H1 (cell line): ENCODE data around the gene WNT3A. TPM values are rescaled to one million over a fixed set of nuclear protein-coding genes. Genes with fewer than 3 reads are reported as not detected.

Source experiments
- CTCF ChIA-PET: fragments of 300-600 bp; sonication (Branson Sonifier 250); formaldehyde crosslinking; loops from one replicate; lab custom pipeline; 2021; ENCODE audit not compliant: partially characterized antibody; lab: Charles Lee
- POLR2A ChIA-PET: fragments of 300-600 bp; sonication (Branson Sonifier 250); formaldehyde crosslinking; loops from one replicate; lab custom pipeline; 2021; ENCODE audit warnings: inconsistent platforms; ENCODE audit not compliant: partially characterized antibody; lab: Charles Lee
- DNase-seq, 2 experiments: peaks; one replicate each; pipeline versions ENCODE4 v3.0.0 to v3.0.0-alpha.2; 2010 to 2022; ENCODE audit warnings: low spot score in 2 of 2, low read depth in 1 of 2, mixed read lengths in 1 of 2
- FAIRE-seq: peaks from 2 replicates; lab custom pipeline; 2011; peaks lifted over from hg19 to GRCh38; lab: Jason Lieb, UNC
- H2AFZ ChIP-seq: 2 replicates; pipeline ENCODE4 v1.8.1; 2012; ENCODE audit warnings: low read length, inconsistent platforms
- H2AK5ac ChIP-seq: 2 replicates; pipeline ENCODE4 v1.6.1; 2013; ENCODE audit warnings: low read depth, low read length
- H2BK120ac ChIP-seq: replicated peaks from 2 replicates; pipeline ENCODE3; 2013; ENCODE audit warnings: low read depth, low read length, inconsistent platforms
- H2BK12ac ChIP-seq: 2 replicates; pipeline ENCODE4 v1.6.1; 2013; ENCODE audit warnings: low read depth, low read length
- H2BK15ac ChIP-seq: 2 replicates; pipeline ENCODE4 v1.6.1; 2013; ENCODE audit warnings: low read length
- H2BK20ac ChIP-seq: 2 replicates; pipeline ENCODE4 v1.6.1; 2013; ENCODE audit warnings: low read length
- H2BK5ac ChIP-seq: 2 replicates; pipeline ENCODE4 v1.6.1; 2013; ENCODE audit warnings: low read depth, low read length
- H3K14ac ChIP-seq: 2 replicates; pipeline ENCODE4 v1.6.1; 2013; ENCODE audit warnings: inconsistent platforms; ENCODE audit not compliant: insufficient read length
- H3K18ac ChIP-seq: 2 replicates; pipeline ENCODE4 v1.6.1; 2013; ENCODE audit warnings: low read length; ENCODE audit errors: extremely low read depth
- H3K23ac ChIP-seq: 2 replicates; pipeline ENCODE4 v1.6.1; 2013; ENCODE audit warnings: inconsistent platforms; ENCODE audit not compliant: insufficient read length
- H3K23me2 ChIP-seq: 2 replicates; pipeline ENCODE4 v1.6.1; 2013; ENCODE audit warnings: low read depth, low read length
- H3K27ac ChIP-seq: 2 replicates; pipeline ENCODE4 v1.6.1; 2011; ENCODE audit warnings: low read depth, low read length, inconsistent platforms
- H3K27me3 ChIP-seq, 4 experiments: replicated peaks in 1 of 4; 1 replicate in 1 of 4; 2 replicates in 3 of 4; pipeline versions ENCODE4 v1.6.1 to v1.8.1; 2011 to 2013; ENCODE audit warnings: low read length in 3 of 4, mild to moderate bottlenecking in 3 of 4, inconsistent platforms in 2 of 4, mixed read lengths in 2 of 4, moderate library complexity in 1 of 4; ENCODE audit not compliant: control insufficient read depth in 3 of 4, insufficient read depth in 3 of 4; ENCODE audit errors: extremely low read depth in 1 of 4
- H3K36me3 ChIP-seq, 4 experiments: 2 replicates each; pipeline versions ENCODE4 v1.6.1 to v1.8.1; 2011 to 2013; ENCODE audit warnings: mild to moderate bottlenecking in 4 of 4, low read length in 3 of 4, moderate library complexity in 2 of 4, control low read depth in 1 of 4, inconsistent platforms in 1 of 4; ENCODE audit not compliant: insufficient read depth in 4 of 4, control insufficient read depth in 2 of 4
- H3K4ac ChIP-seq: replicated peaks from 2 replicates; pipeline ENCODE3; 2013; ENCODE audit warnings: low read length, low read depth, mixed read lengths, inconsistent platforms; ENCODE audit not compliant: insufficient read length
- H3K4me1 ChIP-seq, 4 experiments: replicated peaks in 1 of 4; 1 replicate in 1 of 4; 2 replicates in 3 of 4; pipeline versions ENCODE4 v1.6.1 to v1.8.1; 2011 to 2013; ENCODE audit warnings: low read length in 3 of 4, inconsistent platforms in 2 of 4, mixed read lengths in 1 of 4; ENCODE audit not compliant: insufficient read depth in 4 of 4, control insufficient read depth in 3 of 4
- H3K4me2 ChIP-seq, 2 experiments: 2 replicates each; pipeline versions ENCODE4 v1.6.1 to v1.8.1; 2011 to 2013; ENCODE audit warnings: low read depth in 2 of 2, low read length in 2 of 2, control low read depth in 1 of 2, inconsistent platforms in 1 of 2, mild to moderate bottlenecking in 1 of 2; ENCODE audit not compliant: insufficient read depth in 1 of 2
- H3K4me3 ChIP-seq, 4 experiments: fragments of 200-600, 300-600 bp in 1 of 4; sonication (generic), shearing (Covaris generic), sonication (Bioruptor Twin) in 1 of 4; 2 replicates each; pipeline versions ENCODE4 v1.5.1 to v1.8.1; 2011 to 2016; ENCODE audit warnings: low read length in 4 of 4, low read depth in 3 of 4, control low read depth in 2 of 4, inconsistent platforms in 2 of 4, mild to moderate bottlenecking in 2 of 4, mixed read lengths in 1 of 4, moderate library complexity in 1 of 4; ENCODE audit not compliant: insufficient read depth in 2 of 4; ENCODE audit errors: extremely low read depth in 1 of 4
- H3K56ac ChIP-seq: replicated peaks from 2 replicates; pipeline ENCODE3; 2013; ENCODE audit warnings: low read depth, mild to moderate bottlenecking, mixed read lengths, low read length, inconsistent platforms; ENCODE audit not compliant: insufficient read length
- H3K79me1 ChIP-seq: 2 replicates; pipeline ENCODE4 v1.6.1; 2013; ENCODE audit warnings: low read depth, low read length, control low read depth
- H3K79me2 ChIP-seq, 2 experiments: 2 replicates each; pipeline versions ENCODE4 v1.6.1 to v1.8.1; 2012 to 2013; ENCODE audit warnings: low read length in 2 of 2, mild to moderate bottlenecking in 2 of 2, inconsistent platforms in 1 of 2; ENCODE audit not compliant: insufficient read depth in 2 of 2, control insufficient read depth in 1 of 2
- H3K9ac ChIP-seq, 4 experiments: replicated peaks in 1 of 4; 1 replicate in 1 of 4; 2 replicates in 3 of 4; pipeline versions ENCODE4 v1.6.1 to v1.8.1; 2011 to 2013; ENCODE audit warnings: low read depth in 3 of 4, low read length in 3 of 4, control low read depth in 2 of 4, mild to moderate bottlenecking in 2 of 4, moderate library complexity in 2 of 4, inconsistent platforms in 1 of 4; ENCODE audit errors: extremely low read depth in 1 of 4
- H3K9me3 ChIP-seq, 2 experiments: 2 replicates each; pipeline versions ENCODE4 v1.6.1 to v1.8.1; 2012 to 2013; ENCODE audit warnings: mild to moderate bottlenecking in 2 of 2, moderate library complexity in 2 of 2, control low read depth in 1 of 2, inconsistent platforms in 1 of 2, low read depth in 1 of 2, low read length in 1 of 2, mixed read lengths in 1 of 2; ENCODE audit not compliant: insufficient read depth in 2 of 2
- H4K20me1 ChIP-seq, 2 experiments: replicated peaks in 1 of 2; 2 replicates each; pipeline versions ENCODE3 to v1.8.1; 2011 to 2013; ENCODE audit warnings: inconsistent platforms in 2 of 2, low read length in 2 of 2, mild to moderate bottlenecking in 1 of 2; ENCODE audit not compliant: insufficient read depth in 2 of 2, control insufficient read depth in 1 of 2
- H4K5ac ChIP-seq: 2 replicates; pipeline ENCODE4 v1.6.1; 2013; ENCODE audit warnings: low read length, low read depth, mixed read lengths, inconsistent platforms; ENCODE audit not compliant: insufficient read length
- H4K8ac ChIP-seq: 2 replicates; pipeline ENCODE4 v1.8.0; 2013; ENCODE audit warnings: mild to moderate bottlenecking, moderate library complexity, low read length, inconsistent platforms; ENCODE audit not compliant: insufficient read depth; ENCODE audit errors: extremely low read depth
- H4K91ac ChIP-seq: replicated peaks from 2 replicates; pipeline ENCODE3; 2013; ENCODE audit warnings: low read length, mixed read lengths, inconsistent platforms; ENCODE audit not compliant: insufficient read length
- CBX8 ChIP-seq: fragments of 300-800, 300-1000 bp; sonication (generic); IDR thresholded peaks from 2 replicates; pipeline ENCODE4 v1.7.1; 2016; ENCODE audit warnings: low read depth, low read length, borderline replicate concordance
- CHD1 ChIP-seq: IDR thresholded peaks from 2 replicates; pipeline ENCODE4 v1.6.1; 2012; ENCODE audit warnings: low read depth, low read length, improper control_type of control experiment
- E2F6 ChIP-seq: IDR thresholded peaks from 2 replicates; pipeline ENCODE4 v1.6.1; 2012; ENCODE audit warnings: inconsistent platforms
- FOSL1 ChIP-seq: IDR thresholded peaks from 2 replicates; pipeline ENCODE4 v1.6.1; 2011; ENCODE audit warnings: mild to moderate bottlenecking, low read depth, low read length, moderate library complexity; ENCODE audit not compliant: insufficient read depth
- GTF2F1 ChIP-seq: IDR thresholded peaks from 2 replicates; pipeline ENCODE4 v1.6.1; 2012; ENCODE audit warnings: low read depth, low read length, improper control_type of control experiment, borderline replicate concordance
- HDAC6 ChIP-seq: IDR thresholded peaks from one replicate; pipeline ENCODE4 v1.7.1; 2012; ENCODE audit warnings: low read depth, mild to moderate bottlenecking, inconsistent platforms, low read length, moderate library complexity
- JUN ChIP-seq: IDR thresholded peaks from 2 replicates; pipeline ENCODE4 v1.6.1; 2011; ENCODE audit warnings: low read depth, mild to moderate bottlenecking, improper control_type of control experiment, low read length
- POU5F1 ChIP-seq: IDR thresholded peaks from 2 replicates; pipeline ENCODE4 v1.6.1; 2011; ENCODE audit warnings: low read depth, mild to moderate bottlenecking, low read length, moderate library complexity
- SIN3A ChIP-seq, 2 experiments: IDR thresholded peaks in 1 of 2; conservative IDR thresholded peaks in 1 of 2; 2 replicates each; pipeline ENCODE4 v1.6.1; 2011 to 2012; ENCODE audit warnings: low read length in 2 of 2, improper control_type of control experiment in 1 of 2, low read depth in 1 of 2, mild to moderate bottlenecking in 1 of 2
- TAF1 ChIP-seq: IDR thresholded peaks from 2 replicates; pipeline ENCODE4 v1.6.1; 2011; ENCODE audit warnings: mild to moderate bottlenecking, low read depth, low read length
- TAF7 ChIP-seq: optimal IDR thresholded peaks from 2 replicates; pipeline ENCODE3; 2011; ENCODE audit warnings: low read depth, mild to moderate bottlenecking, inconsistent platforms, low read length, moderate library complexity, borderline replicate concordance
- TCF12 ChIP-seq: IDR thresholded peaks from 2 replicates; pipeline ENCODE4 v1.6.1; 2011; ENCODE audit warnings: low read depth, mild to moderate bottlenecking, low read length
- ZNF274 ChIP-seq: IDR thresholded peaks from 2 replicates; pipeline ENCODE4 v1.7.0; 2012; ENCODE audit warnings: low read length, borderline replicate concordance; ENCODE audit errors: extremely low read depth
- WGBS, 2 experiments: shearing (Covaris generic) in 1 of 2; methylation state at CpG; one replicate each; pipeline versions ENCODE4 v1.1.6 to v1.1.7; 2013 to 2015; ENCODE audit warnings: low lambda C conversion rate in 2 of 2, mixed read lengths in 2 of 2, inconsistent platforms in 1 of 2, low coverage in 1 of 2, missing lambda C conversion rate in 1 of 2; ENCODE audit not compliant: insufficient replicate concordance in 2 of 2, insufficient coverage in 1 of 2, insufficient read length in 1 of 2; ENCODE audit errors: extremely low coverage in 1 of 2, missing lambda C conversion rate in 1 of 2; 5-methylcytosine and 5-hydroxymethylcytosine counted together
- polyA plus RNA-seq, 7 experiments: library from polyadenylated mRNA; depleted of rRNA in 3 of 7; stranded (reverse) in 5 of 7; unstranded in 2 of 7; fragments of >200 nt in 5 of 7; fragments of 200-250 nt in 2 of 7; gene quantifications; 1 replicate in 5 of 7; 2 replicates in 1 of 7; 4 replicates in 1 of 7; pipeline versions ENCODE4 v1.2.1 to v1.2.3, GENCODE V29; 2011 to 2013; ENCODE audit warnings: missing spikeins in 2 of 7, mixed read lengths in 2 of 7
- total RNA-seq: library from RNA; stranded (reverse); fragmentation: NEBNext Ultra II Directional; extraction: Animal tissue kit (Norgen Biotek cat#: 25700); gene quantifications from 2 replicates; pipeline ENCODE4 v1.2.1, GENCODE V29; 2021

Gene WNT3A
- total and polyA plus RNA-seq, 2 of the 8 experiments (the other 6 are each of a cell fraction or from before 2014, with no cell fraction given): 0.08 to 0.19 TPM

- Histone ChIP-seq H3K4ac (no peak overlapping the region), H3K23me2 (no peaks in the 10 kb centered on the region), H4K5ac (no peak overlapping the region), H3K36me3 (no peaks in the 10 kb centered on the region), H3K18ac (no peak overlapping the region), H3K79me1 (no peaks in the 10 kb centered on the region), H4K20me1 (no peaks in the 10 kb centered on the region), H3K27ac (no peak overlapping the region), H3K4me1 (no peaks in the 10 kb centered on the region), H4K8ac (no peak overlapping the region), H3K56ac (no peak overlapping the region), H3K27me3 (peaks cover 0 to 5% (median 3%) of the 10 kb centered on the region in 4 experiments; a peak in 4 of 7 replicates), H2BK20ac (no peak overlapping the region), H2BK120ac (no peak overlapping the region), H3K14ac (no peak overlapping the region), H3K23ac (no peak overlapping the region), H3K4me3 (no peak overlapping the region), H2BK5ac (no peak overlapping the region), H3K9me3 (peaks cover 0 to 3% of the 10 kb centered on the region in 2 experiments; a peak in 1 of 4 replicates), H3K79me2 (no peaks in the 10 kb centered on the region), H2AFZ (no peak overlapping the region), H2BK12ac (no peak overlapping the region), H2BK15ac (no peak overlapping the region), H2AK5ac (no peak overlapping the region), H4K91ac (no peak overlapping the region), H3K9ac (no peak overlapping the region), H3K4me2 (no peak overlapping the region)
- POLR2A ChIA-PET: no interaction called here
- CTCF ChIA-PET: interaction anchor here (1.2 to 3.2 kb wide), 2 partner anchors 10 to 12 kb away, joined by 3 to 19 read pairs; partner anchors contain the start of gene WNT3A
- FAIRE-seq (no peak), DNase-seq (no peak)
- WGBS, 2 experiments: 71% methylated on average over 7 of the region's 7 CpGs; no CpG with 5 or more reads in 1 of the 2 experiments
- TF ChIP-seq TAF1 (no peak), GTF2F1 (no peak), JUN (no peak), TCF12 (no peak), POU5F1 (no peak), SIN3A (conservative IDR thresholded peaks at IDR 0.05 in 1 of 2, IDR thresholded peaks at IDR 0.05 in 1 of 2; ENCODE audit: low read depth in 1 of 2, low read length in 2 of 2) (no peak), HDAC6 (no peak), E2F6 (no peak), ZNF274 (no peak), CBX8 (no peak), FOSL1 (no peak), CHD1 (no peak), TAF7 (no peak)
Observed at GRCh38 chr1:227994632-227995300, 12.0 kb upstream of the WNT3A start.
